AG04449 (cell line): ENCODE results near the gene RNU6-1.

Experiments
- CTCF ChIA-PET: fragments of 350-600 bp; formaldehyde crosslinking; extraction: SDS; loops from one replicate; lab custom pipeline; 2021; ENCODE audit warnings: antibody characterized with exemption; lab: Yijun Ruan, JAX
- POLR2A ChIA-PET: fragments of 400-600, 350-600 bp; formaldehyde crosslinking; extraction: SDS; loops from one replicate; lab custom pipeline; 2020; ENCODE audit warnings: antibody characterized with exemption, inconsistent platforms; lab: Yijun Ruan, JAX
- DNase-seq: peaks from one replicate; pipeline ENCODE4 v3.0.0-alpha.2; 2010; ENCODE audit warnings: low read depth, low spot score
- H3K4me3 ChIP-seq: 2 replicates; pipeline ENCODE4 v1.5.1; 2011; ENCODE audit warnings: low read depth, mild to moderate bottlenecking, control low read depth, low read length
- CTCF ChIP-seq: IDR thresholded peaks from one replicate; pipeline ENCODE4 v1.5.1; 2011; ENCODE audit warnings: mild to moderate bottlenecking, moderate library complexity, low read length, control low read depth, inconsistent platforms; ENCODE audit not compliant: insufficient read depth; ENCODE audit errors: missing control alignments

Gene RNU6-1

GRCh38 chr15:67803996-67804843, 35.6 kb downstream of the RNU6-1 start:
- H3K4me3 ChIP-seq = no peak overlapping the region
- DNase-seq = no peak
- POLR2A ChIA-PET = no interaction called here
- TF ChIP-seq CTCF = no peak
- CTCF ChIA-PET = no interaction called here

- ChIA-PET CTCF (no interaction called here), POLR2A (no interaction called here)
- no peak for DNase-seq
- no peak for TF ChIP-seq CTCF
- no peak overlapping the region for H3K4me3 ChIP-seq
Measured at GRCh38 chr15:67803299-67803698, 36.5 kb downstream of the RNU6-1 start.

GRCh38 chr15:67801926-67802914, 37.6 kb downstream of the RNU6-1 start:
- no peak for DNase-seq
- POLR2A ChIA-PET = no interaction called here
- no peak for TF ChIP-seq CTCF
- no peak overlapping the region for H3K4me3 ChIP-seq
- CTCF ChIA-PET = no interaction called here

- ChIA-PET POLR2A (no interaction called here), CTCF (no interaction called here)
- no peak for TF ChIP-seq CTCF
- H3K4me3 ChIP-seq = no peak overlapping the region
- DNase-seq = no peak
Measured at GRCh38 chr15:67801142-67801541, 38.7 kb downstream of the RNU6-1 start.

GRCh38 chr15:67799801-67800205, 40.0 kb downstream of the RNU6-1 start:
- ChIA-PET CTCF (interaction anchor here (1.4 kb wide), 1 partner anchor 367 kb away, joined by 3 read pairs; no protein-coding TSS in a partner anchor), POLR2A (no interaction called here)
- no peak for TF ChIP-seq CTCF

More at GRCh38 chr15:67799801-67800205, 40.0 kb downstream of the RNU6-1 start:
- no peak overlapping the region for H3K4me3 ChIP-seq
- DNase-seq = no peak
